Gastrocnemius medialis (tissue), 4 donors: Measurements from ENCODE around the gene BEND7. TPM values are rescaled to one million over a fixed set of nuclear protein-coding genes. Genes with fewer than 3 reads are reported as not detected.

ENCODE experiments used
- ATAC-seq, 2 donors: fragments of 150-250 bp; one replicate each; pipeline ENCODE4 v1.9.1; 2016
- DNase-seq, 2 donors: peaks; one replicate each; pipeline ENCODE4 v3.0.0-alpha.2; 2019
- H3K27ac ChIP-seq, 4 donors: fragments of 200-600 bp; sonication (generic); 1 replicate in 1 of 4; 2 replicates in 3 of 4; pipeline ENCODE4 v1.5.1; 2016 to 2018; ENCODE audit warnings: mild to moderate bottlenecking in 2 of 4, moderate library complexity in 1 of 4
- H3K27me3 ChIP-seq, 3 donors: fragments of 200-600 bp; sonication (generic) in 2 of 3; 1 replicate in 1 of 3; 2 replicates in 2 of 3; pipeline versions ENCODE4 v1.5.1 to v1.6.0; 2016 to 2019; ENCODE audit warnings: mild to moderate bottlenecking in 1 of 3, moderate library complexity in 1 of 3
- H3K36me3 ChIP-seq, 2 donors: fragments of 200-600 bp; sonication (generic) in 1 of 2; one replicate each; pipeline ENCODE4 v1.5.1; 2017 to 2018
- H3K4me1 ChIP-seq, 2 donors: fragments of 200-600 bp; sonication (generic) in 1 of 2; one replicate each; pipeline ENCODE4 v1.5.1; 2016 to 2017; ENCODE audit warnings: mild to moderate bottlenecking in 2 of 2
- H3K4me3 ChIP-seq, 4 donors: fragments of 200-600 bp; sonication (generic) in 3 of 4; 1 replicate in 1 of 4; 2 replicates in 3 of 4; pipeline ENCODE4 v1.5.1; 2016 to 2019; ENCODE audit warnings: mild to moderate bottlenecking in 2 of 4
- H3K9me3 ChIP-seq, 3 donors: fragments of 200-600 bp; sonication (generic) in 2 of 3; 1 replicate in 1 of 3; 2 replicates in 2 of 3; pipeline ENCODE4 v1.5.1; 2016 to 2019
- POLR2A ChIP-seq, 2 donors: fragments of 450-650 bp; IDR thresholded peaks; one replicate each; pipeline ENCODE4 v1.6.1; 2017; ENCODE audit warnings: antibody characterized with exemption in 2 of 2, mild to moderate bottlenecking in 2 of 2, moderate library complexity in 2 of 2
- in situ Hi-C, 4 donors: fragments of 200-750 bp; cut with MboI; loops; one replicate each; pipeline versions ENCODE4 v1.15.0 to v1.8.0; 2017; ENCODE audit warnings: low sequenced_read_pairs in 4 of 4
- intact Hi-C: fragments of 100-400 bp; cut with DNase I; formaldehyde crosslinking; loops from one replicate; pipeline ENCODE4 v1.15.1; 2023; ENCODE audit warnings: low total_unique reads
- total RNA-seq, 4 donors: library from RNA; depleted of rRNA; stranded (reverse); fragments of >200 nt; gene quantifications; one replicate each; pipeline versions ENCODE4 v1.1.0 to v1.2.3, GENCODE V29; 2016
- TF ChIP-seq, protein P1 (sequence below), 5 experiments: fragments of 450-650 bp in 3 of 5; fragments of 200-600 bp in 2 of 5; sonication (generic) in 2 of 5; IDR thresholded peaks in 4 of 5; conservative IDR thresholded peaks in 1 of 5; 1 replicate in 4 of 5; 2 replicates in 1 of 5; pipeline ENCODE4 v1.5.1; 2016 to 2019; ENCODE audit warnings: antibody characterized with exemption in 5 of 5, mild to moderate bottlenecking in 3 of 5, moderate library complexity in 3 of 5

BEND7 gene
- total RNA-seq, 4 donors from 2014 or later = 23.6 to 35.5 (median 26.1) TPM

DNA sequence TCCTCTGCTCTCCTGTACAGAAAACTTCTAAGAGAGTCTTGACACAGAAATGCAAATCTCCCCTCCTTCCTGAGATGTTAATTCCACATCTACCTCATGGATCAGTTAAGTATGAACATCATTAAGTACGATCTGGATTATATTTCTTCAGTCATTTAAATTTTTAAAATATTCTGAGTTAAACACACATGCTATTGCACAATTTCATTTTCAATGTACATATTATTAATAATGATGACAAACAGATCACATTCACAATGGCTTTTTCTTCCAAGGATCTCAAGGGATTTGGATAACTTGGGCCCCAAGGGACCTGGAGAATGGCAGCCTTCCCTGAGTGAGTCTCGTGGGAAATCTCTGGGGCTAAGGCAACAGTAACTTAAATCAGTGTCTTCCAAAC is 16.2 kb downstream of the BEND7 start:
- no peaks in the 10 kb centered on the region for H3K9me3 ChIP-seq
- DNase-seq (no peak), ATAC-seq (no peak)
- peaks cover 0 to 4% of the 10 kb centered on the region in 2 donors for H3K36me3 ChIP-seq
- no peak overlapping the region for H3K4me3 ChIP-seq
- no peaks in the 10 kb centered on the region for H3K4me1 ChIP-seq
- no peaks in the 10 kb centered on the region for H3K27me3 ChIP-seq
- intact Hi-C loops = no loop called here
- no peak overlapping the region for H3K27ac ChIP-seq
- in situ Hi-C loops = no loop called here
- TF ChIP-seq POLR2A (IDR thresholded peaks at IDR 0.05) = no peak
- TF ChIP-seq, protein P1, sequence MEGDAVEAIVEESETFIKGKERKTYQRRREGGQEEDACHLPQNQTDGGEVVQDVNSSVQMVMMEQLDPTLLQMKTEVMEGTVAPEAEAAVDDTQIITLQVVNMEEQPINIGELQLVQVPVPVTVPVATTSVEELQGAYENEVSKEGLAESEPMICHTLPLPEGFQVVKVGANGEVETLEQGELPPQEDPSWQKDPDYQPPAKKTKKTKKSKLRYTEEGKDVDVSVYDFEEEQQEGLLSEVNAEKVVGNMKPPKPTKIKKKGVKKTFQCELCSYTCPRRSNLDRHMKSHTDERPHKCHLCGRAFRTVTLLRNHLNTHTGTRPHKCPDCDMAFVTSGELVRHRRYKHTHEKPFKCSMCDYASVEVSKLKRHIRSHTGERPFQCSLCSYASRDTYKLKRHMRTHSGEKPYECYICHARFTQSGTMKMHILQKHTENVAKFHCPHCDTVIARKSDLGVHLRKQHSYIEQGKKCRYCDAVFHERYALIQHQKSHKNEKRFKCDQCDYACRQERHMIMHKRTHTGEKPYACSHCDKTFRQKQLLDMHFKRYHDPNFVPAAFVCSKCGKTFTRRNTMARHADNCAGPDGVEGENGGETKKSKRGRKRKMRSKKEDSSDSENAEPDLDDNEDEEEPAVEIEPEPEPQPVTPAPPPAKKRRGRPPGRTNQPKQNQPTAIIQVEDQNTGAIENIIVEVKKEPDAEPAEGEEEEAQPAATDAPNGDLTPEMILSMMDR (IDR thresholded peaks at IDR 0.05 in 4 of 5, conservative IDR thresholded peaks at IDR 0.05 in 1 of 5) = no peak

DNA sequence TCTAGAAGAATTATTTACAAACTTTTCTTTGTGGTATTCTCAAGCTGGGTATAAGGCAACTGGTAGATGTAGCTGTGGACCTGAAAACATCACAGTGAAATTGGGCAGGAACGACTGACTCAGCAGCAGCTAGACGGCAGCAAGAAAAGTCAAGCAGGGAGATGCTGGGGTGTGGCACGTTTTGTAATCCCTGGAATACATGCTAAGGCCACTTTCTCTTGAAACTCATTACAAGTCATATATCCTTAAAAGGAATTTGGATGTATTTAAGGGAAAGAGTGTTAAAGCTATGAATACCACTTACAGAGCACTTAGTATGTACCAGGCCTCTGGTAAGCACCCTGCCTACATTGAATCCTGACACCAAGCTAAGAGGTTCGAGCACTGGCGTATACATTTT is 17.4 kb downstream of the BEND7 start:
- Histone ChIP-seq H3K9me3 (no peaks in the 10 kb centered on the region), H3K27me3 (no peaks in the 10 kb centered on the region), H3K4me3 (no peak overlapping the region), H3K27ac (no peak overlapping the region), H3K36me3 (peaks cover 0 to 4% of the 10 kb centered on the region in 2 donors), H3K4me1 (no peaks in the 10 kb centered on the region)
- TF ChIP-seq, protein P1 (IDR thresholded peaks at IDR 0.05 in 4 of 5, conservative IDR thresholded peaks at IDR 0.05 in 1 of 5) = no peak
- TF ChIP-seq POLR2A (IDR thresholded peaks at IDR 0.05) = no peak
- in situ Hi-C loops = no loop called here
- no peak for DNase-seq
- intact Hi-C loops = no loop called here
- ATAC-seq = no peak

DNA sequence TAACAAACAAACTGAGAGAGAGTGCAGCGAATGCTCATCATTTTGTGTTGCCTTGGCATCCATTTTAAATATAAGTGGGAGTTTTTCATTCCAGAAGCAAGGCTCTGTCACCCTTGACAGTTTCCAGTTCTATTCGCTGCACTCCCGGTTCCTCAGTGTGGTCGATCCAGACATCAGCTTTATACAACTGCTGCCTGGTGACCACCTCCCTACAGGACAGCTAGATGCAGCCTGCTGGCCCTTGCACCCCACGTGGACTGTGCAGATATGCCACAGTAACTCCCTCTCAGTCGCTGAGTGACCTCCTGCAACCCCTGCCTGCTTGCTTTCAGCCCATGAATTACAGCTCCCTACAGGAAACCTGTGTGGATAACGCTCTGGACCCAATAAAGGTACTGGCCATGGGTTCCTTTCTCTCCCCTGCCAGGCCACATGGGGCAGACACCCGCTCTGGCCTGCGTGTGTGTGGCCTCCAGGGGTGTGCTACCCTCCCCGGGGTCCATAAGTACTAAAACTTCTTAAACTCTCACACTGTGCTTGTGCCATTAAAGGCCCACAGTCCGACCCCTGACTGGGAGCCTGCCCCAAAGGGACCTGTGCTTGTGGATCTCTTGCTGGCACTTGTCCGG is 23.6 kb downstream of the BEND7 start:
- in situ Hi-C loops (no loop called here), intact Hi-C loops (no loop called here)
- Histone ChIP-seq H3K4me3 (no peak overlapping the region), H3K27me3 (no peaks in the 10 kb centered on the region), H3K9me3 (no peaks in the 10 kb centered on the region), H3K27ac (no peak overlapping the region), H3K36me3 (peaks cover 0 to 6% of the 10 kb centered on the region in 2 donors), H3K4me1 (peaks cover 4 to 9% of the 10 kb centered on the region in 2 donors)
- no peak for TF ChIP-seq POLR2A (IDR thresholded peaks at IDR 0.05)
- TF ChIP-seq, protein P1 (IDR thresholded peaks at IDR 0.05 in 4 of 5, conservative IDR thresholded peaks at IDR 0.05 in 1 of 5) = no peak
- DNase-seq (no peak), ATAC-seq (no peak)

DNA sequence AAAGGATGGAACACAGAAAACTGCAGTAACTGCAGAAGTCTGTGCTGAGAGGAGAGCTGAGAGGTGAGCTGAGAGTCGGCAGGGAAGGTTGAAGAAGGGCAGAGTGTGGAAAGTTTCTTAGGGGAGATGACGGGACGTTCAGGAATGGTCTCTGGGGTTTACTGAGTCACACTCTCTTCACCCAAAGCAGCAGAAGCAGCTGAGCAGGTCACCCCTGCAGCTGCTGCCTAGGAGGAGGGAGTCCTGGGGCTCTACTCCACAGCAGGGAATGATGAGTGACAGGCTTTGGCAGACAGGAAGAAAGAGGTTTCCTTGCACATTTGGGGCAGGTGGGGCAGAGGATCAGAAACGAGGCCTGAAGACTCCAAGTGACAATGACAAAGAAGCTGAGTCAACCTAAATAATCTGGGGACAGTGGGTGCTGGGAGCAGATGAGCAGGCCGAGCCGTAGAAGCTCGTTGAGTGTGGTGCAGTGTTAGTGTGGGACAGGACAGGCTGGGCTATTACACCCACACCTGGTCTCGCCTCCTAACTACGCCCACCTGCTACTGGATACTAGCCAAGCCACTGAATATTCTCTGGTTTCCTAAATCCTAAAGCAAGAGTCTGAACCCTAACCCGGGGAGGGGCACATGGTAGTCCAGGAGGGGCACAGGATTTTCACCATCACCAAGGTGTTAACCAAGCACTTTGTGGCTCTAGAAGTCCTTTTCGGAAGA is 24.9 kb downstream of the BEND7 start:
- in situ Hi-C loops = no loop called here
- Histone ChIP-seq H3K36me3 (peaks cover 0 to 18% of the 10 kb centered on the region in 2 donors), H3K9me3 (no peaks in the 10 kb centered on the region), H3K27ac (no peak overlapping the region), H3K27me3 (no peaks in the 10 kb centered on the region), H3K4me1 (peaks cover 4 to 9% of the 10 kb centered on the region in 2 donors), H3K4me3 (no peak overlapping the region)
- no peak for DNase-seq
- TF ChIP-seq, protein P1 (IDR thresholded peaks at IDR 0.05 in 4 of 5, conservative IDR thresholded peaks at IDR 0.05 in 1 of 5) = no peak
- TF ChIP-seq POLR2A (IDR thresholded peaks at IDR 0.05) = no peak
- intact Hi-C loops = no loop called here
- ATAC-seq = peak in 1 of 2 donors; percentile 36
